22Rv1 (cell line): Measurements from ENCODE around the gene PPP1R12B.
"Not testable (repeated sequence)": the region's sequence is repeated elsewhere in the genome, so short reads cannot be mapped to it uniquely, and the experiment has no call there.

Experiments used
- H3K27ac ChIP-seq: fragments of 450-650 bp; 2 replicates; pipeline ENCODE4 v1.5.1; 2017
- ZFX ChIP-seq: fragments of 450-650 bp; IDR thresholded peaks from 2 replicates; pipeline ENCODE4 v1.6.1; 2017; ENCODE audit warnings: antibody characterized with exemption, borderline replicate concordance
- TF ChIP-seq, protein P1 (sequence below): fragments of 450-650 bp; IDR thresholded peaks from 2 replicates; pipeline ENCODE4 v1.5.1; 2017; ENCODE audit warnings: mild to moderate bottlenecking

PPP1R12B gene

GRCh38 chr1:202365092-202365815 is 16.8 kb downstream of the PPP1R12B start:
- TF ChIP-seq, protein P1, sequence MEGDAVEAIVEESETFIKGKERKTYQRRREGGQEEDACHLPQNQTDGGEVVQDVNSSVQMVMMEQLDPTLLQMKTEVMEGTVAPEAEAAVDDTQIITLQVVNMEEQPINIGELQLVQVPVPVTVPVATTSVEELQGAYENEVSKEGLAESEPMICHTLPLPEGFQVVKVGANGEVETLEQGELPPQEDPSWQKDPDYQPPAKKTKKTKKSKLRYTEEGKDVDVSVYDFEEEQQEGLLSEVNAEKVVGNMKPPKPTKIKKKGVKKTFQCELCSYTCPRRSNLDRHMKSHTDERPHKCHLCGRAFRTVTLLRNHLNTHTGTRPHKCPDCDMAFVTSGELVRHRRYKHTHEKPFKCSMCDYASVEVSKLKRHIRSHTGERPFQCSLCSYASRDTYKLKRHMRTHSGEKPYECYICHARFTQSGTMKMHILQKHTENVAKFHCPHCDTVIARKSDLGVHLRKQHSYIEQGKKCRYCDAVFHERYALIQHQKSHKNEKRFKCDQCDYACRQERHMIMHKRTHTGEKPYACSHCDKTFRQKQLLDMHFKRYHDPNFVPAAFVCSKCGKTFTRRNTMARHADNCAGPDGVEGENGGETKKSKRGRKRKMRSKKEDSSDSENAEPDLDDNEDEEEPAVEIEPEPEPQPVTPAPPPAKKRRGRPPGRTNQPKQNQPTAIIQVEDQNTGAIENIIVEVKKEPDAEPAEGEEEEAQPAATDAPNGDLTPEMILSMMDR: no peak
- no peak for TF ChIP-seq ZFX
- H3K27ac ChIP-seq: no peak overlapping the region

DNA sequence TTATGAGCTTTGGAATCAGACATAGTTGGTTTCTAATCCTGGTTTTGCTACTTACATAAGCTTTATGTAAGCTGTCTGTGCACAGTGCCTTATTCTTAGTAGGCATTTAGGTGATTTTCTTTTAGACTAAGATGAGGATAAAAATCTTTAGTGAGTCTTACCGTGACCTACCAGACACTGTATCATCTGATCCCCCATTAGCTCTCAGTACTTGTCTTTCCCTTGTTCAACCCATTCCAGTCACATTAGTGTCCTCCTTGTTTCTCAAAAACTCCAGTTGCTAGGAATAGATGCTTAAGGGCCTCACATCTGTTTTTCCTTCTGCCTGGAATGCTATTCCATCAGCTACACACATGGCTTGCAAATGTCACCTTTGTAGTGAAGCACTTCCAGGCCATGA is 18.8 kb downstream of the PPP1R12B start:
- TF ChIP-seq, protein P1: no peak
- TF ChIP-seq ZFX: no peak

DNA sequence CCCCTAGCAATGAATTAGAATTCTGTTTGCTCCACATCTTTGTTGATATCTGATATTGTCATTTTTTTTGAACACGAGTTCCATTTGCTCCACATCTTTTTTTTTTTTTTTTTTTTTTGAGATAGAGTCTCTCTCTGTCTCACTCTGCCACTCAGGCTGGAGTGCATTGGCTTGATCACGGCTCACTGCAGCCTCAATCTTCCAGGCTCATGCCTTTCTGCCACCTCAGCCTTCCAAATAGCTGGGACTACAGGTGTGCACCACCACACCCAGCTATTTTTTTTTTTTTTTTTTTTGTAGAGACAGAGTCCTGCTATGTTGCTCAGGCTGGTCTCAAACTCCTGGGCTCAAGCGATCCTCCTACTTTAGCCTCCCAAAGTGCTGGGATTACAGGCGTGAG is 22.4 kb downstream of the PPP1R12B start:
- not testable (repeated sequence) for H3K27ac ChIP-seq

More for the DNA sequence above, 18.8 kb downstream of the PPP1R12B start:
- no peak overlapping the region for H3K27ac ChIP-seq

DNA sequence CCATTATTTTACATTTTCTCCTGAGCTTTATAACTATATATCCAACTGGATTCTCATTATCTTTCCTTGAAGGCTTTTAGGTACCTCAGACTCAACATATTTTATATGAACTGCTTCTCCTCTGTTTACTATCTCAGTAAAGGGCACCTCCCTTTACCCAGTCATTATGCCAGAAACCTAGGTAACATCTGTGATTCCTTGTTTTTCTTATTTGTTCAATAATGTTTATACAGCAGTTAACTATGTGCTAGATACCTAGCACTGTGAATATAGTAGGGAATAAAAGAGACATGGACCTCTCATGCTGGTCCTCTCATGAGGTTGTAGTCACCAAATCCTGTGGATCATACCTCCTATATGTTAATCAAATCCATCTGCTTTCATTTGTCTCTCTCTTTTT is 25.6 kb downstream of the PPP1R12B start:
- TF ChIP-seq, protein P1: no peak
- no peak for TF ChIP-seq ZFX
- no peak overlapping the region for H3K27ac ChIP-seq

DNA sequence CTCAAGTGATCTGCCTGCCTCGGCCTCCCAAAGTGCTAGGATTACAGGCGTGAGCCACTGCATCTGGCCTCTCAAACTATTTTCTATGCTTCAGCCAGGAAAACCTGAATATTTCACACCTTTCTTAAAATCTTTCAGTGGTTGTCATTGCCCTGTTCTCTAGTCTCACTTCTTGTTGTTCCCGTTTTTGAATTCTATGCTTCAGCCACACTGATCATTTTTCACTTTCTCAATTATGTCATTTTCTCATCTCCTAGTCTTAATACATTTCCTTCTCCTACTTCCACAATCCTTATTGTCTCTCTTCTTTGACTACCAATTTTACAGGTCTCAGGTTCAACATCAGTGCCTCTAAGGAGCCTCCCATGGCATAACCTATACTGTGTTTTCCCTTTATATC is 26.7 kb downstream of the PPP1R12B start:
- not testable (repeated sequence) for H3K27ac ChIP-seq

GRCh38 chr1:202376247-202376646 is 27.7 kb downstream of the PPP1R12B start:
- no peak for TF ChIP-seq ZFX
- TF ChIP-seq, protein P1: no peak
- H3K27ac ChIP-seq: no peak overlapping the region

DNA sequence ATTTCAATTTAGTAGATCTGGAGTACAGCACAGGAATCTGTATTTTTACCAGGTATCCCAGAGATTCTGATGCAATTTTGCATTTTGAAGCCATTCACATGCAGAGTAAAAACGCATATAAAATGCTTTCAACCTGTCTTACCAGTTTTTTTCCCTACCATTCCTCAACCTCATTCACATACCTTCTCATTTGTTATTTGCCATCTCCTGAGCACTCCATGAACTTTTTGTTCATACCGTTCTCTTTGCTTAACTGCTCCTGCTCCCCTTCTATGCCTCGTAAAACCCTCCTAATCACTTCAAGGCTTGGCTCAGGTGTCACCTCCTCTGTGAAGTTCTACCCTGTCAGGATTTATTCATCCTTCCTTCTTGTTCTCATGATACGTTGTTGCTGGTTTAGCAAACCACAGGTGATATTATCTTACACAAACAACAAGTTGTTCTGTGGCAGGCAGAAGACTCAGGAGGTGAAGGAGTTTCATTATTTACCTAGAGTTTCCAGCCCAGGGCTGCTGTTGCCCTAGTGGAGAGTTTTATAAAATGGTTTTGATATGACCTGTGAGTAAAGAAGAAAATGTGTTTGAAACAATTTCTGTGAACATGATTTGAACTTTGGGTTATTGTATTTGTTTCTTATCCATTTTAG is 31.5 kb downstream of the PPP1R12B start:
- H3K27ac ChIP-seq: peak overlapping the region; percentile 71
- TF ChIP-seq, protein P1: peak; percentile 65

DNA sequence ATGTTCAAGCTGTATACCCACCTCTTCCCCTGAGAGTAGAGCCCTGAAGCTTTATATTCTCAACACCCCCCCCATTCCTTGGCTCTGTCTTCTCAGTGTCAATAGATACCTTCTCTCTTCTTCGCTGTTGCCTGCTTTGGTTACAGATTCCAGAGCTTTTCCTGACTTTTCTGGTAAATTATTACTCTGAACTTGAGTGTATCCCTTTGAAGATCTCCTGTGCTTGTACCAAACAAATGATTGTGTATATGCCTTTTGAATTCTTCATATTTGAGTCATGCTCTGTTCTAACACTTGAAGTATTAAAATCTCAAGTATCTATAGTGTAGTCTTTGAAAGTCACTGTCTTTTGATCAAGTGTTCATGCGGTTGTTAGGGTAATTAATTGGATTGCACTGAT is 32.0 kb downstream of the PPP1R12B start:
- TF ChIP-seq, protein P1: peak; percentile 26
- H3K27ac ChIP-seq: peak overlapping the region; percentile 71

DNA sequence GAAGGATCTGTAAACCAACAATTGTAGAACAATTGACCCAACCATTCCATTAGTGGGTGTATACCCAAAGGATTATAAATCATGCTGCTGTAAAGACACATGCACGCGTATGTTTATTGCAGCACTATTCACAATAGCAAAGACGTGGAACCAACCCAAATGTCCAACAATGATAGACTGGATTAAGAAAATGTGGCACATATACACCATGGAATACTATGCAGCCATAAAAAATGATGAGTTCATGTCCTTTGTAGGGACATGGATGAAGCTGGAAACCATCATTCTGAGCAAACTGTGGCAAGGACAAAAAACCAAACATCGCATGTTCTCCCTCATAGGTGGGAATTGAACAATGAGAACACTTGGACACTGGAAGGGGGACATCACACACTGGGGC is 33.4 kb downstream of the PPP1R12B start:
- not testable (repeated sequence) for H3K27ac ChIP-seq

DNA sequence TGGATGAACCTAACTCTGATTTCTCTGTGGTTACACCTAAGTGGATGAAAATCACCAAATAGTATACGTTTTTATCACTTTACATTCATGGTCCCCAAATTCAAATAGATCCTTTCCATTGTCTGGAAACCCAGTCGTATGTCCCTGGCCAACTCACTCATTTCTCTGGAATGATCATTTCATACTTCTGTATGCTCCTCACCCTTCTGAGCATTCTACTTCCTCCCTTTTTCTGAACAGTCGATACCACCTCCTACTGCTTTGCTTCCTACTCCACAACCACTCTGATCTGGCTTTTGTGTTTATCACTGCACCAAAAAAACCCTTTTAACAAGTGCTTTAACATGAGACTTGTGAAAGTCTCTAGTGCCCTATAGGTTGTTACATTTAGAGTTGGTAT is 47.3 kb downstream of the PPP1R12B start:
- not testable (repeated sequence) for H3K27ac ChIP-seq
